Hepatocyte (in vitro differentiated cells): ENCODE results near the gene PSPH. TPM values are rescaled to one million over a fixed set of nuclear protein-coding genes. Genes with fewer than 3 reads are reported as not detected.
A peak's percentile ranks its signal among the peaks of the same experiment; 100 is the strongest.

Experiments
- DNase-seq: peaks from one replicate; pipeline ENCODE4 v3.0.0-alpha.2; 2016; ENCODE audit warnings: low spot score
- H2AFZ ChIP-seq: fragments of 200-600 bp; sonication (generic); 2 replicates; pipeline ENCODE4 v1.6.0; 2016; ENCODE audit warnings: antibody characterized with exemption, mild to moderate bottlenecking
- H3K27ac ChIP-seq: fragments of 200-600 bp; sonication (generic); 2 replicates; pipeline ENCODE4 v1.5.1; 2016; ENCODE audit warnings: mild to moderate bottlenecking
- H3K27me3 ChIP-seq: fragments of 200-600 bp; sonication (generic); 2 replicates; pipeline ENCODE4 v1.6.1; 2016
- H3K36me3 ChIP-seq: fragments of 200-600 bp; sonication (generic); replicated peaks from 2 replicates; pipeline ENCODE4 v1.5.1; 2016; ENCODE audit warnings: low read depth; ENCODE audit not compliant: insufficient read depth
- H3K4me1 ChIP-seq: fragments of 200-600 bp; sonication (generic); 2 replicates; pipeline ENCODE4 v1.5.1; 2016; ENCODE audit warnings: mild to moderate bottlenecking, moderate library complexity; ENCODE audit not compliant: insufficient read depth
- H3K4me2 ChIP-seq: fragments of 200-600 bp; sonication (generic); 2 replicates; pipeline ENCODE4 v1.6.0; 2016
- H3K4me3 ChIP-seq: fragments of 200-600 bp; sonication (generic); 2 replicates; pipeline ENCODE4 v1.5.1; 2016; ENCODE audit warnings: mild to moderate bottlenecking
- H3K79me2 ChIP-seq: fragments of 200-600 bp; sonication (generic); 2 replicates; pipeline ENCODE4 v1.6.0; 2017; ENCODE audit warnings: mild to moderate bottlenecking
- H3K9me2 ChIP-seq: fragments of 200-600 bp; sonication (generic); replicated peaks from 2 replicates; pipeline ENCODE4 v1.6.0; 2017; ENCODE audit warnings: mild to moderate bottlenecking; ENCODE audit not compliant: insufficient read depth
- H3K9me3 ChIP-seq: fragments of 200-600 bp; sonication (generic); 2 replicates; pipeline ENCODE4 v1.5.1; 2016; ENCODE audit warnings: low read depth, mild to moderate bottlenecking
- H4K20me1 ChIP-seq: fragments of 200-600 bp; sonication (generic); 2 replicates; pipeline ENCODE4 v1.6.0; 2016; ENCODE audit warnings: mild to moderate bottlenecking; ENCODE audit not compliant: insufficient read depth, poor library complexity, severe bottlenecking
- EZH2 ChIP-seq: fragments of 200-600 bp; sonication (generic); IDR thresholded peaks from 2 replicates; pipeline ENCODE4 v1.6.1; 2016; ENCODE audit warnings: antibody characterized with exemption, mild to moderate bottlenecking, borderline replicate concordance
- EZH2phosphoT487 ChIP-seq: fragments of 200-600 bp; sonication (generic); IDR thresholded peaks from one replicate; pipeline ENCODE4 v1.6.1; 2018; ENCODE audit warnings: antibody characterized with exemption, mild to moderate bottlenecking, low read depth, moderate library complexity; ENCODE audit not compliant: unreplicated experiment, severe bottlenecking
- WGBS: methylation state at CpG from one replicate; pipeline ENCODE4 v1.1.6; 2016; ENCODE audit warnings: low lambda C conversion rate; ENCODE audit errors: missing lambda C conversion rate; 5-methylcytosine and 5-hydroxymethylcytosine counted together
- polyA plus RNA-seq: library from polyadenylated mRNA; unstranded; fragments of >200 nt; fragmentation: Nextera tagmentation; extraction: Ambion mirVana; gene quantifications from 2 replicates; pipeline ENCODE4 v1.2.1, GENCODE V29; 2016
- total RNA-seq: library from RNA; depleted of rRNA; stranded (reverse); fragments of >200 nt; gene quantifications from 2 replicates; pipeline ENCODE4 v1.2.3, GENCODE V29; 2014
- TF ChIP-seq, protein P1 (sequence below): fragments of 200-600 bp; sonication (generic); IDR thresholded peaks from 2 replicates; pipeline ENCODE4 v1.5.1; 2016; ENCODE audit warnings: antibody characterized with exemption, mild to moderate bottlenecking; ENCODE audit not compliant: poor library complexity

Gene PSPH
- total and polyA plus RNA-seq, 2 experiments from 2014 or later: 48.0 to 160 TPM

GRCh38 chr7:56063882-56064625 lies 12.8 kb upstream of the PSPH start, which contains the start of gene SUMF2:
SUMF2 (plus strand) TSS chr7:56064286; CDS start chr7:56064312, 26 bp downstream.
- H3K79me2 ChIP-seq: peaks cover 19% of the 10 kb centered on the region
- no peaks in the 10 kb centered on the region for H4K20me1 ChIP-seq
- H3K36me3 ChIP-seq: no peaks in the 10 kb centered on the region
- no peaks in the 10 kb centered on the region for H3K9me2 ChIP-seq
- 3% methylated on average over 49 of the region's 49 CpGs for WGBS
- no peaks in the 10 kb centered on the region for H3K9me3 ChIP-seq
- no peaks in the 10 kb centered on the region for H3K27me3 ChIP-seq
- DNase-seq: peak; percentile 96
- TF ChIP-seq EZH2 (no peak), EZH2phosphoT487 (no peak)
- TF ChIP-seq, protein P1, sequence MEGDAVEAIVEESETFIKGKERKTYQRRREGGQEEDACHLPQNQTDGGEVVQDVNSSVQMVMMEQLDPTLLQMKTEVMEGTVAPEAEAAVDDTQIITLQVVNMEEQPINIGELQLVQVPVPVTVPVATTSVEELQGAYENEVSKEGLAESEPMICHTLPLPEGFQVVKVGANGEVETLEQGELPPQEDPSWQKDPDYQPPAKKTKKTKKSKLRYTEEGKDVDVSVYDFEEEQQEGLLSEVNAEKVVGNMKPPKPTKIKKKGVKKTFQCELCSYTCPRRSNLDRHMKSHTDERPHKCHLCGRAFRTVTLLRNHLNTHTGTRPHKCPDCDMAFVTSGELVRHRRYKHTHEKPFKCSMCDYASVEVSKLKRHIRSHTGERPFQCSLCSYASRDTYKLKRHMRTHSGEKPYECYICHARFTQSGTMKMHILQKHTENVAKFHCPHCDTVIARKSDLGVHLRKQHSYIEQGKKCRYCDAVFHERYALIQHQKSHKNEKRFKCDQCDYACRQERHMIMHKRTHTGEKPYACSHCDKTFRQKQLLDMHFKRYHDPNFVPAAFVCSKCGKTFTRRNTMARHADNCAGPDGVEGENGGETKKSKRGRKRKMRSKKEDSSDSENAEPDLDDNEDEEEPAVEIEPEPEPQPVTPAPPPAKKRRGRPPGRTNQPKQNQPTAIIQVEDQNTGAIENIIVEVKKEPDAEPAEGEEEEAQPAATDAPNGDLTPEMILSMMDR: peak; percentile 21
- peaks cover 7% of the 10 kb centered on the region for H3K4me1 ChIP-seq
- H3K4me3 ChIP-seq: peak within 1 kb of the TSS; percentile 67
- H3K4me2 ChIP-seq: peak within 1 kb of the TSS; percentile 83
- H3K27ac ChIP-seq: peak within 1 kb of the TSS; percentile 93
- H2AFZ ChIP-seq: peak within 1 kb of the TSS; percentile 76

- H3K27ac ChIP-seq: peak overlapping the region; percentile 93
- H3K4me1 ChIP-seq: peaks cover 7% of the 10 kb centered on the region
- TF ChIP-seq, protein P1: no peak
- TF ChIP-seq EZH2 (no peak), EZH2phosphoT487 (no peak)
- no peak for DNase-seq
- no peaks in the 10 kb centered on the region for H3K9me3 ChIP-seq
- peak overlapping the region; percentile 18 for H2AFZ ChIP-seq
- H4K20me1 ChIP-seq: no peaks in the 10 kb centered on the region
- no peaks in the 10 kb centered on the region for H3K36me3 ChIP-seq
- no peaks in the 10 kb centered on the region for H3K9me2 ChIP-seq
- H3K4me2 ChIP-seq: peak overlapping the region; percentile 83
- H3K79me2 ChIP-seq: peaks cover 19% of the 10 kb centered on the region
- WGBS: 77% methylated on average over 7 of the region's 7 CpGs
- no peak overlapping the region for H3K4me3 ChIP-seq
- no peaks in the 10 kb centered on the region for H3K27me3 ChIP-seq
Measured at GRCh38 chr7:56063500-56063881, 12.2 kb upstream of the PSPH start.

DNA sequence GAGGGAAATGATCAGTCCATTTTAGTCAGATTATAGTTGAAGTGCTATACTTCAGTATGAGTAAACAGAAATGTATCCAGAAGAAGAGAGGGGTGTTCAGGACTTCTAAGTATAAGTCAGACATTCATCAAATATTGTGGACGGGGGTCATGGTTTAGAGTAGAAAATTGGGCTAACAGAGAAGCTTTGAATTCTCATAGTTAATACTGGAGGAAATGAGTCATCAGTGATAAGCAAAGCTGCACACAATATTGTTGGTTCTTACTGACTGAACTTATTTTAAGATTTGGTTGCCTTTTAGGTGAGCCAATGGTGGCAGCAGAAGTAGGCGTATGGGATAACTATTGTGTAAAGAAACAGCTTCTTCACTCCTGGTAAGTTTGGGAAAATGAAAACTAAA lies 11.1 kb upstream of the PSPH start:
- Histone ChIP-seq H3K9me2 (no peaks in the 10 kb centered on the region), H3K4me1 (peaks cover 7% of the 10 kb centered on the region), H3K79me2 (peaks cover 21% of the 10 kb centered on the region), H3K27me3 (no peaks in the 10 kb centered on the region), H3K36me3 (peaks cover 6% of the 10 kb centered on the region), H3K4me3 (no peak overlapping the region), H3K9me3 (no peaks in the 10 kb centered on the region), H3K27ac (peak overlapping the region; percentile 93), H3K4me2 (peak overlapping the region; percentile 21), H2AFZ (no peak overlapping the region), H4K20me1 (no peaks in the 10 kb centered on the region)
- TF ChIP-seq EZH2phosphoT487: no peak
- no peak for TF ChIP-seq EZH2
- TF ChIP-seq, protein P1: no peak
- no peak for DNase-seq
- 68% methylated on average over 2 of the region's 2 CpGs for WGBS
